DLD1 (cell line): Measurements from ENCODE around the gene ANKRD34A.

Experiments used
- in situ Hi-C: cut with HindIII; loops from 2 replicates; pipeline ENCODE4 v1.10.0; 2017; ENCODE audit warnings: low sequenced_read_pairs

The ANKRD34A gene

DNA sequence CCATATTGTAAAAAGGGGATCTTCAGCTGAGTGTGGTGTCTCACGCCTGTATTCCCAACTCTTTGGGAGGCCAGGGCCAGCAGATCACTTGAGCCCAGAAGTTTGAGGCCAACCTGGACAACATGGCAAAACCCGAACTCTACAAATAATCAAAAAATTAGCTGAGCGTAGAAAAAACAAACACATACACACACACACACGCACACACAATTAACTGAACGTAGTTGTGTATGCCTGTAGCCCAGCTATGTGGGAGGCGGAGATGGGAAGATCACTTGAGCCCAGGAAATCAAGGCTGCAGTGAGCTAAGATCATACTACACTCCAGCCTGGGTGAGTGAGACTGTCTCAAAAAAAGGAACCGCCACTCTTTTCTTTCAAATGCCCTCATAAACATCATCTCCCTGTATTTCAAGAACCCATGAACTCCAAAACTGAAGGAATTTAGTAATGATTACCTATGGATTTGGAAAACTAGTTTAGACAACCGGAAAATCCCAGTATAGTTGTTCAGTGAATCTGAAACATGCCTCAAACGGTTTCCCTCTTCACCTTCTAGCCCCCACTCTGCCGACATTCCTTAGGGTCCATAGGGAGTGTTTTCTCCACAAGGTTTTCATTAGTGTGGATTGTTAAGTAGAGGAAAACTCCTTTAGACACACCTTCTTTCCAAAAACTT is 27.5 kb upstream of the ANKRD34A start:
- in situ Hi-C loops = no loop called here

DNA sequence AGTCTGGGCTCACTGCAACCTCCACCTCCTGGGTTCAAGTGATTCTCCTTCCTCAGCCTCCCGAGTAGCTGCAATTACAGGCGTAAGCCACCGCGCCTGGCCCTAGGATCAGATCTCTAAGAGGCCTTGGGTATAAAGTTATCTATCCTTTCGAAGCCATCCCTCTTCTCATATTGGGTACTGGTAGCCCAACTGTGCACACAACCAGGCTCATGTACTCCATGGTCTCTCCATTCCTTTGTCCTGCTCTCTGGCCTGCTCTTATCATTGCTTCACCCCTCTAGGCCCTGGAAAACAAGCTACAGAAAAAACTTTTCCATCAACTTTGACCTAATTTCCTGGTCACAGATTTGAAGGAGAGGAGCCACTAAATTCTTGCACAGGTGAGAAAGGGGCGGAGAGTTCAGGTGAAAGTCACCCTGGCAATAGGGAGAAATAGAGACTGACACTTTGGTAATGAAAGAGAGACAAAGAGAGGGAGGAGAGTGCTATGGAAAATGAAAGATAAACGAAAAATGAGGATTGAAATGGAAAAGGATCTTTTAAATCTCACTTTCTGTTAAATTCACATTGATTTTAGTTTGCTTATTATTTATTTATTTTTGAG is 26.0 kb upstream of the ANKRD34A start:
- in situ Hi-C loops = no loop called here

DNA sequence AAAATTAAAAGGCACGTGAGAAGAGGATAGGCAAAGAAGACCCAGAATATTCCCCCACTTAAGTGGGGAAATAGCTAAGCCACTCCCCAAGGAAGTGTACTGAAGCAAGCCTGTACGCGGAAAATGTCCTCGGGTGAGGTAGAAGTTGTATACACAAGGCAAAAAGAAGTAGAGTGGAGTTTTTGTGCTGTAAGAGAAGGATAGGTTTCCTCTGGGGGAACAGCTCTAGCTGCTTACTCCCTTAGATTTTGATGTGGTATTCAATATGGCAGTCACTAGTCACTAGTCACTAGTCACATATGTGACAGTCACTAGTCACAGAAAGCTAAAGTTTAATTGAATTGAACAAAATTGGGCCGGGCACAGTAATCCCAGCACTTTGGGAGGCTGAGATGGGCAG is 24.4 kb upstream of the ANKRD34A start:
- in situ Hi-C loops = no loop called here

DNA sequence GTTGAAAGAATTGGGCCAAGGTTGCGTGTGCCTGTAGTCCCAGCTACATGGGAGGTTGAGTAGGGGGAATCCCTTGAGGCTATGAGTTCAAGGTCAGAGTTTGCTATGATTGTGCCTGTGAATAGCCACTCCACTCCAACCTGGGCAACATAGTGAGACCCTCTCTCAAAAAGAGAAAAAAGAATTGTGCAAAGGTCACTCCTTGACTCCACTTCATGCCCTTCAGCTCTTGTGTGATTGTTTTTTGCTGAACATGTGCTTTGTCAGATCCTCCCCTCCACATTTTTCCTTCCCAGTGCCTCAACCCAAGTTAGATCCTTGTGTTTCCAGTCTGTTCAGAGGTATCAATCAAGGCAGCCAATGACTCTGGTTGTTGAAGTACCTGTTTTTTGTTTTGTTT is 23.6 kb upstream of the ANKRD34A start:
- in situ Hi-C loops = no loop called here

- in situ Hi-C loops = no loop called here
These were observed 22.2 kb upstream of the ANKRD34A start for GRCh38 chr1:145986551-145986950.

DNA sequence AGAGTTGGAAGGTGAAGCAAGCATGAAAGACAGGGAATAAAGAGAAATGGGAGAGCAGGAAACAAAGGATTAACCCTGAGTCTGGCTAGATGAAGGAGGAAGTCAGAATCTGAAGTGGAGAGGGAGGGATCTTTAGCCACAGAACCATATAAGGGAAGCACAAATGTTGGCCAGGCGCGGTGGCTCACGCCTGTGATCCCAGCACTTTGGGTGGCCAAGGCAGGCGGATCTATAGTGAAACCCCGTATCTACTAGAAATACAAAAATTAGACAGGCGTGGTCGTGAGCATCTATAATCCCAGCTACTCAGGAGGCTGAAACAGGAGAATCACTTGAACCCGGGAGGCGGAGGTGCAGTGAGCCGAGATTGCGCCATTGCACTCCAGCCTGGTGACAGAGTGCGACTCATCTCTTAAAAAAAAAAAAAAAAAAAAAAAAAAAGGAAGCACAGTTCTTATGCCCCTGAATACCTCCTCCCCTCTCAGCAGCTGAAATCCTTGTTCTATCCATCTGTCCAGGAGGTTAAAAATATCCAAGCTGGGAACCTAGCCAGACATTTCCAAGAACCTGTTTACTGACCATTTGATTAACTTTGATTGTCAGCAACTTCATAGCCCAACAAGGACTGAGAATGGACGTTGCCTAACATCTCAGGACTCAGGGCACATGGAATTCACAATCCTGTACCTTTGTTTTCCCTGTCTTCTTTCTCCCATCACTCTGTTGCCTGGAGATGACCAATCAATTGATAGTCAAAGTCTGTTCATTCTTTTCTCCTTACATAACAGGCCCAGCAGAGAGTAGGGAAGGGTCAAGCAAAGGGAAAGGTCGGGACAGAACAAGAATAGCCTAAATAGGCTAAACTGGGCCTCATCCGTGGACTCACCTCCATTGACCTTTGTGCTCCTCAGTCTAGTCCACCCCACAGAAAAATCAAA is 21.4 kb upstream of the ANKRD34A start:
- in situ Hi-C loops = no loop called here

DNA sequence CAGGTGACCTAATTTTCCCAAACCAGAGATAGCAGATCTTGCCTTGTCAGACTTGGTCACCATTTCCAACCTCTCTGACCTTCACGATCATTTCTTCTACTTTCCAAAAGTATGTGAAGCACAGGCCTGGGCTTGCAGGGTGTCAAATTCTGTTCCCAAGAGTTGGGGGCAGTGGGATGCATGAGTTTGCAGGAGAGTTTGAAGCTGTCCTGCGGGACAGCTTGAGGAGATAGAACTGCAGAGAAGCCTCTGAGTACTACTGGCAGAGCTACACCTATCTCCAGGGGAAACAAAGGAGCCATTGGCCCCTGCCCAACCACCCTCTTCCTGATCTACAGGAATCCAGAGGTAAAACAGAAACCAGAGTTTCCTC is 20.7 kb upstream of the ANKRD34A start:
- in situ Hi-C loops = no loop called here

DNA sequence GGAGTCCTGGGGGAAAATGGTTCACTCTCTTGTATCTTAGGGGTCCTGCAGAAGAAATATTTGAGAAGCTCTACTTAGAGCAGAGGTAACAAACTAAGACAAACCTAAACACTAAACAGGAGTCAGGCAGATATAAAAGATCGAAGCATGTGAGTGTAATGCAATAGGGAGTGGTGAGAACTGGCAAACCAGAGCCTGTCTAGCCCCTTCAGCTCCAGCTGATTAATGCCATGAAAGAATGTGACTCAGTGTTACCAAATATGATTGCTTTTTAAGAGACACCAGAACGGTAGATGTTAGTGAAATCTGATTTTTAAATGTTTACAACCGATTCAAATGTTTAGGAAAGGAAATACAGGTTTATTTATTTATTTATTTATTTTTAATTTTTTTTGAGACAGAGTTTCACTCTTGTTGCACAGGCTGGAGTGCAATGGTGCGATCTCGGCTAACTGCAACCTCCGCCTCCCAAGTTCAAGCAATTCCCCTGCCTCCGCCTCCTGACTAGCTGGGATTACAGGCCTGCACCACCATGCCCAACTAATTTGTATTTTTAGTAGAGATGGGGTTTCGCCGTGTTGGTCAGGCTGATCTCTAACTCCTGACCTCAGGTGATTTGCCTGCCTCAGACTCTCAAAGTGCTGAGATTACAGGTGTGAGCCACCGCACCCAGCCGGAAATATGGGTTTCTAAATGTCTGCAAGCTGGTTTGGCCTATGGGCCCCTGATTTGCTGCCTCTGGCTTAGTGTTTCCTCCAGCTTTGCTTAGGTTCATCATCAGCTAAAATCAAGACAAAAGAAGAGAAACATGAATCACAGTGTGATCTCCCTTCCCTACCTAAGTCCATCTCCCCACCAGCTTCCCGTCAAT is 19.8 kb upstream of the ANKRD34A start:
- in situ Hi-C loops = no loop called here

- in situ Hi-C loops = no loop called here
These were observed 18.9 kb upstream of the ANKRD34A start for GRCh38 chr1:145983206-145983675.

DNA sequence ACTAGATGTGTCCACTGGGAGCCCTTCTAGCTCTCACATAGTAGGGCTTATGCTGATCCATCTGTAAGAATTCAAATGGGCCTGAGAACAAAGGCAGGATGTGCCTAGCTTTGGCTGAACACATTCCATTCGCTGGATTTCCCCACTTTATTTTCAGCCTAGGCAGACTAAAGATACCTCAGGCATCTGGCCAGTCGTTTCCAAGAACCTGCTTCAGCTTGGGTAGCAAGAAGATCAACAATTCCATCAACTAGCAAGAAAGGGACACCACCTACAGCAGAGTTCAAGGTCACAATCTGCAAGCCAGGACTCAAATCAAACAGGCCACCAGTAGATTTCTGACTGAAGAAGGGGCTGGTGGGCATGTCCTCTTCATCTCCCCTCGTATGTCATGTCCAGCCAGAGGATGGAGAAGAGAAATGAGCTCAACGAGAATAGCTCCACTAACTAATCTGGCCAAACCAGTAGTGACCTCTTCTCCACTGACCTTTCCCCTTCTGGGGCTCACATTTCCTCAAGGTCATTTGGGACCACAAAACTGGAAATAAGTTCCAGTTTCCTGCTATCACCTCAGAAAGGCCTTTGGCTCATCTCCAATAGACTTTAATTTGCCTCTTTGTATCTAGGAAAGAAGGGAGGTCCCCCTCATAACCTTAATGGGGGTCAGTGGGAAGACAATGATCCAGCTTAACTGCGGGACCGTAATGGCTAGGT is 17.8 kb upstream of the ANKRD34A start:
- in situ Hi-C loops = no loop called here

DNA sequence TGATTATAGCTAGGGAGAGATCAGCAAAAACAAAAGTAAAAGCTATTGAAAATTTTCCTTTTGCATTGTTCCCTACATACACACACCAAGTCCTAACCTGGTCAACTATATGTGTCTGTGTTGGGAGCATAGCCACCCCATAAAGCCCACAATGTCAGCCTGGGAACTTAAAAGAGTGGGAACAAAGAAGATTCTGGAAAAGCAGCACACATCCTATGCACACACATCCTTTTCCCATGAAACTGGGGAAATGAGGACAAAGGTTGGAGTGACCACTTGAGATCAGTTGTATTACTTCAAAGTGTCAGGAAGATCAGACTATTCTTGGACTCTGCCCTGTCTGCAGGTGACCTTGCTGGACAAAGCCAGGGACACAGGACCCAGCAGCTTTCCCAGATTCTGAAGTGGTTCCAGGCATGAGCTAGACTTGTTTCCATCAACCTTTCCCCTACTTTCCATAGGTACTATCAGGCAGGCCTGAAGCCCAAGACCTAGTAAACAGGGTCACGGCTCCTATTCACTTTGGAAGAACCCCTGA is 16.2 kb upstream of the ANKRD34A start:
- in situ Hi-C loops = no loop called here

GRCh38 chr1:145979746-145980456 is 15.5 kb upstream of the ANKRD34A start:
- in situ Hi-C loops = no loop called here

DNA sequence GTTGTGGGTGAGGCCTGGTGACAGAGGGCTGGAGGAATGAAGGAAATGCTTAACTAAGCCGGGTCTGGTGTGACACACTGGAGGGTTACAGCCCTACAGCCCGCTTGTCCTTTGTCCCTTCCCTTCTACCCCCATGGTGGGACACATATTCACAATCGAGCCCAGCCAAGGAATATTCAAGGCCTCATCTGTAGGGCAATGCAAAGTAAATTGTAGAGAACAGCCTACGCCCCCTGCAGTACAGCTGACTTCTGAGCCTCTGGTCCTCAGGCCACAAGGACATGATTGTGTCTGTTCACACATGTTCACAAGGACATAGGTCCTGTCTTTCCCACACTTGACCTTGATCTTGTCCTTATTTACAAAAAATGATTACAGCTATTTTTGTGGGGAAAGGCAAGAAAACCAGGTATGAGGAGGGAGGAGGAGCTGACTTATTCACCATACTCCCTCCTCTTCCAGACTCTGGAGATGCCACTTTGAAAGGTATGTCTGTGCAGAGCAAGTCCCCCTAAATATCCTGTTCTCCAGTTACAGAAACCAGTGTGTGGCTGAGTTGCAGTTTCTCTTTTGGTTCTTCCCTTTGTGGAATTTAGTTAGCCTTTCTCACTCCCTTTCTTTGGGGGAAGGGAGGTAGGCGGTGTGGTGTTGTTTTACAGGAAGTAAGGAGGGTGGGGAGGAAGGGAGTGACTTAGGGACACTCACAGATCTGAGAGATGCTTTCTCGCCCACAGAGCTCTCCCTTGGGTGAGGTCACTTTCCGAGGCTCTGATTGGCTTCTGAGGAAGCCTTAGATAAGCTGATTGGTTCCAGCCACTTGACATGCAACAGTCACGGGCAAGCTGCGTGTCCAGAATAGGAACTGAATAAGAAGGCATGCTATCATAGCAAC is 14.7 kb upstream of the ANKRD34A start:
- in situ Hi-C loops = no loop called here

- in situ Hi-C loops = no loop called here
These were observed 14.1 kb upstream of the ANKRD34A start for GRCh38 chr1:145978471-145978853.

GRCh38 chr1:145977486-145978470 is 13.4 kb upstream of the ANKRD34A start:
- in situ Hi-C loops = no loop called here

DNA sequence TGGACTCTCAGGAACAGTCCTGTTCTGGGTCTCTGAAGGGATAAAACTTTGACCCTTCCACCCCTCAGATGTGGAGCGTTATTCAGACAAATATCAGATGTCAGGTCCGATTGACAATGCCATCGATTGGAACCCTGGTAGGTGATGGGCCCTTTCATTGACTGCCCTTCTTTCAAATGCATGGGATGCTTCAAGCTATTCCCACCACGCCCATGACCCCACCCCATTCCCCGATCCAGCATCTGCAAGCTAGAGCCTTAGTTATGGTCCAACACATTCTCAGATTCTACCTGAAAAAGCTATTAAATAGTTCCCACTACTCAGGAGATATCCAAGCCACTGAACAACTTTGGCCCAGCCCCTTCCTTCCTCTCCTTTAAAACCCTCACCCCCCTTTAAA is 12.6 kb upstream of the ANKRD34A start:
- in situ Hi-C loops = no loop called here

GRCh38 chr1:145975216-145975615 is 10.8 kb upstream of the ANKRD34A start:
- in situ Hi-C loops = no loop called here
